Stimulated activated CD8-positive, alpha-beta memory T cell treated with anti-CD3 and anti-CD28 coated beads, Interleukin-2, amount 100 ng/mL, for 1 hour (primary cell): ENCODE results near the gene NSUN6.

Source experiments
- DNase-seq, 2 donors: peaks; one replicate each; pipeline ENCODE4 v3.0.0-alpha.2; 2020; ENCODE audit warnings: low read depth in 2 of 2

The NSUN6 gene

GRCh38 chr10:18501629-18502028, 149.8 kb downstream of the NSUN6 start:
- no peak for DNase-seq

- no peak for DNase-seq
These were observed 150.2 kb downstream of the NSUN6 start for GRCh38 chr10:18501198-18501597.

GRCh38 chr10:18500576-18500975, 150.8 kb downstream of the NSUN6 start:
- no peak for DNase-seq

GRCh38 chr10:18498998-18499397, 152.4 kb downstream of the NSUN6 start:
- no peak for DNase-seq

GRCh38 chr10:18497806-18498369, 153.5 kb downstream of the NSUN6 start:
- DNase-seq, result no peak
